Aorta (tissue), 5 donors: ENCODE data around the gene ERC2. TPM values are rescaled to one million over a fixed set of nuclear protein-coding genes. Genes with fewer than 3 reads are reported as not detected.

Source experiments
- ATAC-seq: fragments of 200-7000 bp; cut with Tn5 transposase; one replicate; pipeline ENCODE4 v1.9.1; 2022; ENCODE audit warnings: moderate library complexity; ENCODE audit not compliant: low FRiP score
- DNase-seq, 2 donors: peaks; one replicate each; pipeline ENCODE4 v3.0.0-alpha.2; 2020
- H3K27ac ChIP-seq, 2 donors: one replicate each; pipeline ENCODE4 v1.5.1; 2013; ENCODE audit warnings: low read length in 2 of 2, mild to moderate bottlenecking in 2 of 2, moderate library complexity in 2 of 2, control low read depth in 1 of 2, inconsistent platforms in 1 of 2, low read depth in 1 of 2
- H3K27me3 ChIP-seq, 2 donors: one replicate each; pipeline ENCODE4 v1.6.1; 2013; ENCODE audit warnings: control low read depth in 1 of 2, low read length in 1 of 2, mild to moderate bottlenecking in 1 of 2, moderate library complexity in 1 of 2; ENCODE audit not compliant: insufficient read depth in 2 of 2, control insufficient read depth in 1 of 2
- H3K36me3 ChIP-seq, 2 donors: one replicate each; pipeline ENCODE4 v1.6.1; 2013; ENCODE audit warnings: control low read depth in 1 of 2, low read length in 1 of 2, mild to moderate bottlenecking in 1 of 2; ENCODE audit not compliant: insufficient read depth in 2 of 2, control insufficient read depth in 1 of 2
- H3K4me1 ChIP-seq, 2 donors: one replicate each; pipeline ENCODE4 v1.6.1; 2013; ENCODE audit warnings: low read length in 2 of 2, control low read depth in 1 of 2, mild to moderate bottlenecking in 1 of 2, moderate library complexity in 1 of 2; ENCODE audit not compliant: insufficient read depth in 2 of 2, control insufficient read depth in 1 of 2
- H3K4me3 ChIP-seq, 2 donors: one replicate each; pipeline ENCODE4 v1.5.1; 2013; ENCODE audit warnings: low read length in 2 of 2, control low read depth in 1 of 2, mild to moderate bottlenecking in 1 of 2
- H3K9me3 ChIP-seq: one replicate; pipeline ENCODE4 v1.6.1; 2013; ENCODE audit warnings: mild to moderate bottlenecking, low read length; ENCODE audit not compliant: control insufficient read depth
- WGBS, 2 donors: extraction: QIAGEN DNeasy Blood & Tissue Kit; methylation state at CpG; one replicate each; pipeline ENCODE4 v1.1.7; 2013; 5-methylcytosine and 5-hydroxymethylcytosine counted together
- intact Hi-C, 2 donors: fragments of 100-400 bp; cut with DNase I; formaldehyde crosslinking; loops; one replicate each; pipeline versions ENCODE4 v1.14.2 to v1.15.0; 2022
- polyA plus RNA-seq, 2 donors: library from polyadenylated mRNA; stranded (reverse); fragments of 200-250 nt; gene quantifications; one replicate each; pipeline ENCODE4 v1.2.3, GENCODE V29; 2013
- total RNA-seq, 2 donors: library from RNA; stranded (reverse); fragmentation: NEBNext Ultra II Directional; extraction: Animal tissue kit (Norgen Biotek cat#: 25700); gene quantifications; one replicate each; pipeline ENCODE4 v1.2.1, GENCODE V29; 2021
- donor health status: healthy with polysubstance abuse.
- donor health status: Bipolar disorder and iron deficiency.
- donor health status: DM: no; HTN: no; CAD: no.
- donor health status: DM: no; HTN: no; CAD: no.
- donor health status: DM: yes; HTN: yes; CAD: no.

Gene ERC2
- total and polyA plus RNA-seq, 4 donors: 0.27 to 0.55 TPM; not detected in 2

GRCh38 chr3:55639143-55639542 is 829.1 kb downstream of the ERC2 start:
- Histone ChIP-seq H3K4me1 (no peaks in the 10 kb centered on the region), H3K27ac (no peak overlapping the region), H3K36me3 (no peaks in the 10 kb centered on the region), H3K4me3 (no peak overlapping the region), H3K27me3 (peaks cover 0 to 5% of the 10 kb centered on the region in 2 donors), H3K9me3 (no peaks in the 10 kb centered on the region)
- ATAC-seq (no peak), DNase-seq (no peak)
- 91 to 96% methylated on average over 2 of the region's 2 CpGs for WGBS, 2 donors
- intact Hi-C loops: no loop called here

- DNase-seq (no peak), ATAC-seq (no peak)
- Histone ChIP-seq H3K9me3 (no peaks in the 10 kb centered on the region), H3K27me3 (peaks cover 0 to 5% of the 10 kb centered on the region in 2 donors), H3K27ac (no peak overlapping the region), H3K4me3 (no peak overlapping the region), H3K4me1 (no peaks in the 10 kb centered on the region), H3K36me3 (no peaks in the 10 kb centered on the region)
- 43 to 57% methylated on average over 7 of the region's 7 CpGs for WGBS, 2 donors
- intact Hi-C loops: no loop called here
Observed at GRCh38 chr3:55637906-55638638, 830.2 kb downstream of the ERC2 start.

DNA sequence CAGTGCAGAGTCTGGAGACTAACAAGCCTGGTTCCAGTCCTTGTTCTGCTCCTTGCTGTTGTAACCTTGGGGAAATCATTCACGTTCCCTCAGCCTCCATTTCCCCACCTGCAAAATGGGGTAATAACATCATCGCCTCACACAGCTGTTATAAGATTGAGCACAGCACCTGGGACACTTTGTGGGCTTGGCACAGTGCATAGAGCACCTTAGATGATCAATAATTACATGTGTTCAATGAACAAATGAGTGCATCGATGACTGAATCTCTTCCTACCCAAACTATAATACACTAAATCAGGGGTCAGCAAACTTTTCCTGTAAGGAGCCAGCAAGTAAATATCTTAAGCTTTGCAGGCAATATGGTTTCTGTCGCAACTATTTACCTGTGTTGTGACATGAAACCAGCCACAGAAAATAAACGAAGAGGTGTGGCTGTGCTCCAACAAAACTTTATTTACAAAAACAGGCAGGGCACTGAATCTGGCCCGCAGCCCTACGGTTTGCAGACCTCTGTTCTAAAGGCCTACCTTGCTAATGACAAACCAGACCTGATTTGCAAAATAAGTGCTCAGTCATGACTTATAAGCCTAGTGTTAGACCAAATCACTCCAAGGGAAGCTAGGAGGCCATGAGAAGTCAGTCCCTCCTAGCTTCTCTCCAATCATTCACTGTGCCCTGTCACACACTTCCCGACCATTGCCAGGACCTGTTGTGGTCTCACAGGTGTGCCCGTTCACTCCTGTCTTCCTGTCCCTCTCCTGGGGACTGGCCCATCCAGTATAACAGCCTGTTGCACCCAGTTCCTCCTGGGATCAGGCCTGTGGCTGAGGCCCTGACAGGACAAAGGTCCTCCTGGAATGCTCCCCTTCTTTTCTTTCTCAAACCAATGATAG is 831.7 kb downstream of the ERC2 start:
- no peaks in the 10 kb centered on the region for H3K9me3 ChIP-seq
- intact Hi-C loops: no loop called here
- 79 to 86% methylated on average over 9 of the region's 9 CpGs for WGBS, 2 donors
- ATAC-seq (no peak), DNase-seq (no peak)
- H3K4me3 ChIP-seq: no peak overlapping the region
- peaks cover 0 to 5% of the 10 kb centered on the region in 2 donors for H3K27me3 ChIP-seq
- H3K36me3 ChIP-seq: no peaks in the 10 kb centered on the region
- H3K4me1 ChIP-seq: no peaks in the 10 kb centered on the region
- no peak overlapping the region for H3K27ac ChIP-seq

DNA sequence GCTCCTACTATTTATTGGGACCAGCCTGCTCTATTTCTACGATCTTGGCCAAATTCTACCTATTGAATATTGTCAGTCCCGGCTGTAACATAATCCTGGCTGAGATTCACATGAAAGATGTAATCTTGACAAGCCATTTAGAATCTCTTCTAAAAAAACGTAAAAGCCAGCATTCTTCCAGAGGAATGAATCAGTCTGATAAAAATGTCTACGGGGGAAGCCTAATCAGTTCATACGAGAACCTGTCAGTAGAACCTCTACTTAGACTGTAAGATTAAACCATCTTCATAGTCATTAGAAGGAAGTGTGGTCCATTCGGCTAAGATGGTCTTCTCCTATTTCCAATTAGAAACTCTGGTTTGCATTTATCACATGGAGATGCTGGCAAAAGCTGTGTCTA is 833.9 kb downstream of the ERC2 start:
- Histone ChIP-seq H3K9me3 (no peaks in the 10 kb centered on the region), H3K27ac (no peak overlapping the region), H3K36me3 (no peaks in the 10 kb centered on the region), H3K4me1 (no peaks in the 10 kb centered on the region), H3K27me3 (peaks cover 2 to 4% of the 10 kb centered on the region in 2 donors), H3K4me3 (no peak overlapping the region)
- 38 to 43% methylated on average over 6 of the region's 6 CpGs for WGBS, 2 donors
- DNase-seq (no peak), ATAC-seq (no peak)
- intact Hi-C loops: no loop called here

DNA sequence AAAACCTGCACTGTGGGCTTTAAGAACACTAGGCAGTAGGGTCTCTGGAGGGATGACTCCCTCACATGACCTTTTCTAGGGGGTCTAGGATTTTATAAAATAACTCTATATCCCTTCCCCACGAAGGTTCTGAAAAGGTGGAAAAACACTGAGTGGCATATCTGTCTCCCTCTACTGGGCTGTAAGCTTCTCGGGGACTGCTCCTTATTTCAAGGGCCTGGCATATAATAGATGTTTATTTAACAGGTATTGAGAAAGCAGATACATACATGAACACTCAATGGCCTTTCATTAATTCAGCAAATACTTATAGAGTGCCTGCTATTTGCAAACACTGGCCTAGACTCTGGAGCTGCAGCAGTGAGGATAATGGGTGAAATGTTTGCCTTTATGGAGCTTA is 834.9 kb downstream of the ERC2 start:
- whole genome bisulfite sequencing, 2 donors: 79 to 80% methylated on average over 2 of the region's 2 CpGs
- no peaks in the 10 kb centered on the region for H3K36me3 ChIP-seq
- no peaks in the 10 kb centered on the region for H3K4me1 ChIP-seq
- no peaks in the 10 kb centered on the region for H3K9me3 ChIP-seq
- intact Hi-C loops: no loop called here
- no peak for DNase-seq
- H3K27ac ChIP-seq: no peak overlapping the region
- H3K4me3 ChIP-seq: no peak overlapping the region
- ATAC-seq: no peak
- peaks cover 0 to 4% of the 10 kb centered on the region in 2 donors for H3K27me3 ChIP-seq

- WGBS, 2 donors: 92 to 96% methylated on average over 1 of the region's 1 CpG
- intact Hi-C loops: no loop called here
- ATAC-seq: no peak
- no peak for DNase-seq
- Histone ChIP-seq H3K9me3 (no peaks in the 10 kb centered on the region), H3K36me3 (no peaks in the 10 kb centered on the region), H3K27ac (no peak overlapping the region), H3K27me3 (peaks cover 0 to 4% of the 10 kb centered on the region in 2 donors), H3K4me3 (no peak overlapping the region), H3K4me1 (no peaks in the 10 kb centered on the region)
Observed at GRCh38 chr3:55631766-55632331, 836.4 kb downstream of the ERC2 start.

GRCh38 chr3:55630921-55631299 is 837.4 kb downstream of the ERC2 start:
- Histone ChIP-seq H3K36me3 (no peaks in the 10 kb centered on the region), H3K27me3 (peaks cover 0 to 4% of the 10 kb centered on the region in 2 donors), H3K4me3 (no peak overlapping the region), H3K27ac (no peak overlapping the region), H3K4me1 (no peaks in the 10 kb centered on the region), H3K9me3 (no peaks in the 10 kb centered on the region)
- intact Hi-C loops: no loop called here
- WGBS, 2 donors: 95 to 96% methylated on average over 1 of the region's 1 CpG
- ATAC-seq: no peak
- DNase-seq: no peak

- Histone ChIP-seq H3K27me3 (peaks cover 0 to 4% of the 10 kb centered on the region in 2 donors), H3K36me3 (no peaks in the 10 kb centered on the region), H3K4me1 (no peaks in the 10 kb centered on the region), H3K4me3 (no peak overlapping the region), H3K27ac (no peak overlapping the region), H3K9me3 (no peaks in the 10 kb centered on the region)
- intact Hi-C loops: no loop called here
- DNase-seq (no peak), ATAC-seq (no peak)
- 87 to 91% methylated on average over 14 of the region's 14 CpGs for WGBS, 2 donors
Observed at GRCh38 chr3:55630280-55630920, 837.9 kb downstream of the ERC2 start.
